Upper lobe of right lung (tissue), 1 donor: ENCODE results near the gene RNF213. TPM values are rescaled to one million over a fixed set of nuclear protein-coding genes. Genes with fewer than 3 reads are reported as not detected.

Source experiments
- ATAC-seq: fragments of 200-7000 bp; cut with Tn5 transposase; one replicate; pipeline ENCODE4 v1.9.1; 2020; ENCODE audit warnings: mild to moderate bottlenecking, moderate library complexity
- DNase-seq: peaks from one replicate; pipeline ENCODE4 v3.0.0-alpha.2; 2020
- H3K27ac ChIP-seq: fragments of 200-600 bp; one replicate; pipeline ENCODE4 v1.8.0; 2022
- H3K27me3 ChIP-seq: fragments of 200-600 bp; one replicate; pipeline ENCODE4 v1.8.0; 2022; ENCODE audit warnings: mild to moderate bottlenecking
- H3K36me3 ChIP-seq: fragments of 200-600 bp; one replicate; pipeline ENCODE4 v1.8.0; 2022
- H3K4me1 ChIP-seq: fragments of 200-600 bp; one replicate; pipeline ENCODE4 v1.8.0; 2022
- H3K4me3 ChIP-seq: fragments of 200-600 bp; one replicate; pipeline ENCODE4 v1.8.0; 2022; ENCODE audit warnings: mild to moderate bottlenecking
- H3K9me3 ChIP-seq: fragments of 200-600 bp; one replicate; pipeline ENCODE4 v1.8.0; 2022
- intact Hi-C: fragments of 100-400 bp; cut with DNase I; formaldehyde crosslinking; loops from one replicate; pipeline ENCODE4 v1.11.0; 2022
- microRNA-seq: library from miRNA; unstranded; fragments of <30 nt; microRNA quantifications from one replicate; pipeline ENCODE4 v1.2.0, GENCODE V29; 2020; ENCODE audit warnings: borderline microRNAs expressed
- total RNA-seq: library from RNA; stranded (reverse); fragmentation: NEBNext Ultra II Directional; extraction: Animal tissue kit (Norgen Biotek cat#: 25700); gene quantifications from one replicate; pipeline ENCODE4 v1.2.1, GENCODE V29; 2021
- TF ChIP-seq, protein P1 (sequence below): fragments of 200-600 bp; IDR thresholded peaks from one replicate; pipeline ENCODE4 v1.8.0; 2022; ENCODE audit warnings: antibody characterized with exemption
- donor health status: DM: no; HTN: yes; CAD: no; lungs with severe emphysema.

RNF213 gene
- total RNA-seq, 1 donor from 2014 or later = 236 TPM

DNA sequence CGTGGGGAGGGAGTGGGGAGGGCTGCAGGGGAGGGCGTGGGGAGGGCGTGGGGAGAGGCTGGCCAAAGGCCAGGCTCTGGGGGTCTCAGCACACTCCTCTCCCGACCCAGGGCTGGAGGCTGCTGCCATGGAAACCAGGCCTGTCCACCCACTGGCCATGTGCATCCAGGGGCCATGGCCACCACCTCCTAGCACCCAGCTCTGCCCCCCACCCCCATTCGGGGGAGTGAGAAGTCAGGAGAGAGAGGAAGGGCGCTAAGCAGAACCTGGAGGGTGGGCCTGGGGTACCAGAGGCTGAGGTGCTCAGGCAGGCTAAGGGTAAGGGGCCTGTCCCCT, 184.0 kb downstream of the RNF213 start:
- no peaks in the 10 kb centered on the region for H3K36me3 ChIP-seq
- intact Hi-C loops = no loop called here

DNA sequence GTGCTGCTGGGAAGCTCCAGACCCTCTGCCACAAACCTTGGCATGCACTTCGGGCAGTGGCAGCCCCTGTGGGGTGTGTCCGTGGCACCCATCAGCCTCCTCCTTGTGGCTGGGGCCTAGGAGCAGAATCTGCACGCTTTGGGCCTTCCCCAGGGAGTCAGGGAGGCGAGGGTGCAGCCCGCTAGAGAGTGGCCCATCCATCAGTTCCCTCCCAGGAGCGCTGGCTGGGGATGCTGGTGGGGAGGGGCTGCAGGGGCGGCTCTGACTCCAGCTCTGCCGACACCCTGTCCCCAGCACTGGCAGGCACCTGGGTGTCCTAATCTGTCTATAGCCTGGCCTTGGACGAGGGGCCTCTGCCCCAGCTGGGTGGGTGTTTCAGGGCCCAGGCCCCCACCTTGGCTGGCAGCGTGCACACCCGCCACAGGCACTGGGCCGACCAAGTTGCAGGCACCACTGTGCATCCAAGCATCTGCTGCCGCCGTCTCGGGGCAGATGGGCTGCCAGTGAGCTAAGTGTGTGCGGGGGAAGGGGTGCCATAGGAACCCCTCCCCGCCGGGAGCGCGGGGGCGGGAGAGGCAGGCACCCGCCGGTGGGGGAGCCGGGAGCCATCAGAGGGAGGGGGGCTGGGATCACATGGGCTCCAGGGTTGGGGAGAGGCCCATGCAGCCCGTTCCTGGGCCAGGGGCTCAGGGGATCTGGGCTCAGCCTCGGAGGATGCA, 184.5 kb downstream of the RNF213 start:
- no peak overlapping the region for H3K4me3 ChIP-seq
- H3K36me3 ChIP-seq = no peaks in the 10 kb centered on the region
- H3K27ac ChIP-seq = no peak overlapping the region
- ATAC-seq (no peak), DNase-seq (no peak)
- H3K27me3 ChIP-seq = no peaks in the 10 kb centered on the region
- no peaks in the 10 kb centered on the region for H3K9me3 ChIP-seq
- intact Hi-C loops = no loop called here
- TF ChIP-seq, protein P1, sequence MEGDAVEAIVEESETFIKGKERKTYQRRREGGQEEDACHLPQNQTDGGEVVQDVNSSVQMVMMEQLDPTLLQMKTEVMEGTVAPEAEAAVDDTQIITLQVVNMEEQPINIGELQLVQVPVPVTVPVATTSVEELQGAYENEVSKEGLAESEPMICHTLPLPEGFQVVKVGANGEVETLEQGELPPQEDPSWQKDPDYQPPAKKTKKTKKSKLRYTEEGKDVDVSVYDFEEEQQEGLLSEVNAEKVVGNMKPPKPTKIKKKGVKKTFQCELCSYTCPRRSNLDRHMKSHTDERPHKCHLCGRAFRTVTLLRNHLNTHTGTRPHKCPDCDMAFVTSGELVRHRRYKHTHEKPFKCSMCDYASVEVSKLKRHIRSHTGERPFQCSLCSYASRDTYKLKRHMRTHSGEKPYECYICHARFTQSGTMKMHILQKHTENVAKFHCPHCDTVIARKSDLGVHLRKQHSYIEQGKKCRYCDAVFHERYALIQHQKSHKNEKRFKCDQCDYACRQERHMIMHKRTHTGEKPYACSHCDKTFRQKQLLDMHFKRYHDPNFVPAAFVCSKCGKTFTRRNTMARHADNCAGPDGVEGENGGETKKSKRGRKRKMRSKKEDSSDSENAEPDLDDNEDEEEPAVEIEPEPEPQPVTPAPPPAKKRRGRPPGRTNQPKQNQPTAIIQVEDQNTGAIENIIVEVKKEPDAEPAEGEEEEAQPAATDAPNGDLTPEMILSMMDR = no peak
- H3K4me1 ChIP-seq = no peaks in the 10 kb centered on the region

More for the DNA sequence above, 184.0 kb downstream of the RNF213 start:
- no peak overlapping the region for H3K27ac ChIP-seq
- no peak overlapping the region for H3K4me3 ChIP-seq
- no peaks in the 10 kb centered on the region for H3K4me1 ChIP-seq
- DNase-seq (no peak), ATAC-seq (no peak)
- TF ChIP-seq, protein P1 = no peak
- H3K27me3 ChIP-seq = no peaks in the 10 kb centered on the region
- H3K9me3 ChIP-seq = no peaks in the 10 kb centered on the region

DNA sequence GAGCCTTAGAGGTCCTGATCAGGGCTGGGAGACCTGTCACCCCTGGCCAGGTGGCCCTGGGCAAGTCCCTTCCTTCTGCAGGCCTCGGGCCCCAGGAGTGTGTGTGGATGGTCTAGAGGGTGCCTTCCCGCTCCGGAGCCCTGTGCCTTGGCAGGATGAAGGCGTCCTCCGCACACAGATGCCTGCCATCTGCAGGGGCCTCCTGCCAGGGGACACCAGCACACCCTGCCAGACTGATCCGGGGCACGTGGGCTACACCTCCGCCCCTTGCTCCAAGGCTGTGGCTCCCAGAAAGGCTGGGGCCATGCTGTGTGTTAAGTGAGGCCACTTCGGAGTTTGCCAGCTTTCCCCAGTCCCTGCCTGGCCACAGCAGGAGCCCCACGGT, 185.1 kb downstream of the RNF213 start:
- intact Hi-C loops = no loop called here
- ATAC-seq (no peak), DNase-seq (no peak)
- Histone ChIP-seq H3K27me3 (no peaks in the 10 kb centered on the region), H3K4me3 (no peak overlapping the region), H3K27ac (no peak overlapping the region), H3K9me3 (no peaks in the 10 kb centered on the region), H3K36me3 (no peaks in the 10 kb centered on the region), H3K4me1 (no peaks in the 10 kb centered on the region)
- TF ChIP-seq, protein P1 = no peak

DNA sequence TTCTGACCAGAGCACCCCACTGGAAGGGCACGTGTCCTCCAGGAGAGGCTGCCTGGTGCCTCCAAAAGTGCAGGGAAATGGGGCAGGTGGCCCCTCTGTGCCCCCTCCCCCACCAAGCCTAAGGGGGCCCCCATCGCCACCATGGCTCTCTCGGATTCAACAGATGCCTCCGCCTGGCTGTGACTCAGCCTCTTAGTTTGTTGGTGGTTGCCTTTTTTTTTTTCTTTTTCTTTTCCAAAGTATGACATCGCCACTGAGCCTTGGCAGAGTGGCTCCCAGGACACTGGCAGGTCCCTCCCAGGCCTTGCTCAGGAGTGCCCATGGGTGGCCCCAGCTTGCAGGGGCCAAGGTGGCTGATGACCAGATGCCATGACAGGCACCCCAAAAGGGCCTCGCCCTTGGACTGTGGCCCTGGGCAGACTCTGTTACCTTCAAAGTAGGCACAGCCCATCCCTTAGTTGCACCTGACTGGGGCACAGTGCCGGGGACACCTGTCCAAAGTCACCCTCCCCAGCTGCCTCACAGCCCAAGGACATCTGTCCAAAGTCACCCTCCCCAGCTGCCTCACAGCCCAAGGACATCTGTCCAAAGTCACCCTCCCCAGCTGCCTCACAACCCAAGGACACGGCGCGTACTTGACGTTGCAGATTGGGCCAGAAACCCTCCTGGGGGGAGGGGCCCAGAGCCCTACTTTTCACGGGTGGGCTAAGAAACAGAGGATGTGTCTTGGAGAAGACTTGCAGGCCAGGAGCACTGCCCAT, 186.2 kb downstream of the RNF213 start:
- DNase-seq (no peak), ATAC-seq (no peak)
- Histone ChIP-seq H3K9me3 (no peaks in the 10 kb centered on the region), H3K36me3 (no peaks in the 10 kb centered on the region), H3K4me3 (no peak overlapping the region), H3K4me1 (no peaks in the 10 kb centered on the region), H3K27me3 (no peaks in the 10 kb centered on the region), H3K27ac (no peak overlapping the region)
- intact Hi-C loops = no loop called here
- TF ChIP-seq, protein P1 = no peak

DNA sequence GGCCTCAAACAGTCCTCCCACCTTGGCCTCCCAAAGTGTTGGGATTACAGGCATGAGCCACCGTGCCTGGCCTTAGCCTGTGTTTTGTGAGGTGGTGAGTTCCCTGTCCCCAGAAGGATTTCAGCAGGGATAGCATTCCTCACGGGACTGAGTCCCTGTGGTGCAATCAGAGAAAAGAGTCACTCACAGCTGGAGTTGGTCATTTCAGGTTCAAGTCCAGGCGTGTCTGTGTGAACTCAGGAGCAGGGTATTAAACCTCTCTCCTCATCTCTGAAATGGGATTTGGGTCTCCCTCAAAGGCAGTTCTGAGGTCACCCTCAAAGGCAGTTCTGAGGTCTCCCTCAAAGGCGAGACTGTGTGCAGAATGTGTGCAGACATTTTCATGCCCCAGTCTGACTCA, 187.1 kb downstream of the RNF213 start:
- Histone ChIP-seq H3K36me3 (no peaks in the 10 kb centered on the region), H3K27ac (no peak overlapping the region), H3K4me3 (no peak overlapping the region), H3K9me3 (no peaks in the 10 kb centered on the region), H3K27me3 (no peaks in the 10 kb centered on the region), H3K4me1 (no peaks in the 10 kb centered on the region)
- no peak for ATAC-seq
- no peak for DNase-seq
- intact Hi-C loops = no loop called here
- TF ChIP-seq, protein P1 = no peak

Small RNA genes lying within 50 kb of the gene (microRNA-seq; reads per million reads assigned to microRNA genes)
- not detected for gene MIR4730

Other genes starting within 250 kb of the RNF213 start
- 21.7 TPM for gene TBC1D16, start 225.0 kb upstream of the RNF213 start, total RNA-seq
- gene CCDC40, start 224.2 kb upstream of the RNF213 start, total RNA-seq = 3.5 TPM
- gene GAA, start 159.3 kb upstream of the RNF213 start, total RNA-seq = 99.1 TPM
- gene EIF4A3, start 113.7 kb upstream of the RNF213 start, total RNA-seq = 56.0 TPM
- gene CARD14, start 90.8 kb upstream of the RNF213 start, total RNA-seq = 1.1 TPM
- gene SGSH, start 40.5 kb upstream of the RNF213 start, total RNA-seq = 59.8 TPM
- 51.6 TPM for gene SLC26A11, start 40.4 kb upstream of the RNF213 start, total RNA-seq
- gene ENDOV, start 154.3 kb downstream of the RNF213 start, total RNA-seq = 25.1 TPM
- 1.3 TPM for gene NPTX1, start 215.8 kb downstream of the RNF213 start, total RNA-seq